HFF-Myc (cell line): ENCODE measurements around the gene TSKU.

Experiments used
- DNase-seq: peaks from one replicate; pipeline ENCODE4 v3.0.0-alpha.2; 2011; ENCODE audit warnings: low read depth; ENCODE audit errors: extremely low read depth
- H3K4me3 ChIP-seq: replicated peaks from 2 replicates; pipeline ENCODE4 v1.5.1; 2011; ENCODE audit warnings: low read depth, mild to moderate bottlenecking, control low read depth, low read length
- CTCF ChIP-seq: IDR thresholded peaks from 2 replicates; pipeline ENCODE4 v1.5.1; 2012; ENCODE audit warnings: mild to moderate bottlenecking, low read depth, low read length, control low read depth; ENCODE audit errors: missing control alignments

TSKU gene

GRCh38 chr11:76797341-76798201, 14.4 kb downstream of the TSKU start:
- no peak overlapping the region for H3K4me3 ChIP-seq
- DNase-seq = no peak
- no peak for TF ChIP-seq CTCF

- TF ChIP-seq CTCF = no peak
- no peak overlapping the region for H3K4me3 ChIP-seq
- no peak for DNase-seq
Measured at GRCh38 chr11:76798202-76798581, 15.0 kb downstream of the TSKU start.

GRCh38 chr11:76798671-76799065, 15.5 kb downstream of the TSKU start:
- H3K4me3 ChIP-seq = no peak overlapping the region
- no peak for DNase-seq
- TF ChIP-seq CTCF = no peak

- TF ChIP-seq CTCF = peak; percentile 83
- no peak for DNase-seq
- H3K4me3 ChIP-seq = no peak overlapping the region
Measured at GRCh38 chr11:76799066-76799804, 16.1 kb downstream of the TSKU start.

GRCh38 chr11:76800466-76801200, 17.5 kb downstream of the TSKU start:
- no peak for DNase-seq
- no peak overlapping the region for H3K4me3 ChIP-seq
- TF ChIP-seq CTCF = no peak

GRCh38 chr11:76801225-76801624, 18.1 kb downstream of the TSKU start:
- H3K4me3 ChIP-seq = no peak overlapping the region
- no peak for TF ChIP-seq CTCF
- no peak for DNase-seq
